ENCODE results near the gene MAPRE3. TPM values are rescaled to one million over a fixed set of nuclear protein-coding genes. Genes with fewer than 3 reads are reported as not detected.
A peak's percentile ranks its signal among the peaks of the same experiment; 100 is the strongest.

Gene MAPRE3
- total and polyA plus RNA-seq, 9 of the 15 experiments (the other 6 are each of a cell fraction or from before 2014, with no cell fraction given), result 0.70 to 43.2 (median 12.6) TPM

GRCh38 chr2:27050281-27050995 is 80.0 kb downstream of the MAPRE3 start (continued):
- TF ChIP-seq ZNF318 (IDR thresholded peaks at IDR 0.05; ENCODE audit: borderline replicate concordance in 1 of 2, low read depth in 1 of 2) (no peak), ZNF609 (CRISPR knock-in tag; IDR thresholded peaks at IDR 0.05; ENCODE audit: borderline replicate concordance) (no peak), ZNF384 (IDR thresholded peaks at IDR 0.05; ENCODE audit: low read depth, low read length) (no peak), TEAD4 (IDR thresholded peaks at IDR 0.05; ENCODE audit: low read length) (peak; percentile 69), TEAD4 (CRISPR knock-in tag; IDR thresholded peaks at IDR 0.05; ENCODE audit: borderline replicate concordance) (no peak), SRSF7 (optimal IDR thresholded peaks at IDR 0.05; ENCODE audit: low read depth, low read length) (no peak), ZNF592 (IDR thresholded peaks at IDR 0.05) (no peak), NR2C1 (IDR thresholded peaks at IDR 0.05) (no peak), NR2C1 (tag; IDR thresholded peaks at IDR 0.05) (no peak)

Data from K562 (cell line).